ENCODE measurements around the gene IRF2BP1. TPM values are rescaled to one million over a fixed set of nuclear protein-coding genes. Genes with fewer than 3 reads are reported as not detected.

IRF2BP1 gene
- total and polyA plus RNA-seq, 8 donors: 11.5 to 75.9 (median 13.4) TPM; not detected in 1

- intact Hi-C loops (cut with DNase I; ENCODE audit: low total_unique reads): no loop called here
- peaks cover 0 to 30% (median 0%) of the 10 kb centered on the region in 3 donors for H3K27me3 ChIP-seq
- TF ChIP-seq POLR2AphosphoS5 (IDR thresholded peaks at IDR 0.05) (no peak), EP300 (IDR thresholded peaks at IDR 0.05) (no peak), POLR2A (IDR thresholded peaks at IDR 0.05) (no peak), CTCF (IDR thresholded peaks at IDR 0.05) (no peak)
- no peaks in the 10 kb centered on the region for H3K9me3 ChIP-seq
- peak overlapping the region; percentile 90 to 96 (median 93) for H3K27ac ChIP-seq
- 41 to 73% (median 58%) methylated on average over 2 of the region's 2 CpGs for WGBS, 5 donors
- peaks cover 0 to 11% (median 10%) of the 10 kb centered on the region in 4 donors for H3K36me3 ChIP-seq
- H3K4me1 ChIP-seq: peaks cover 80 to 99% (median 93%) of the 10 kb centered on the region in 4 donors
- H3K4me3 ChIP-seq: no peak overlapping the region
- no peak for DNase-seq
Measured at GRCh38 chr19:45879971-45880370, 6.0 kb downstream of the IRF2BP1 start.

- Histone ChIP-seq H3K36me3 (peaks cover 0 to 4% (median 3%) of the 10 kb centered on the region in 4 donors), H3K27me3 (peaks cover 0 to 30% (median 0%) of the 10 kb centered on the region in 3 donors), H3K27ac (peak overlapping the region; percentile 90 to 96 (median 93)), H3K4me3 (peak overlapping the region in 1 of 4 donors; percentile 0), H3K9me3 (no peaks in the 10 kb centered on the region), H3K4me1 (peaks cover 74 to 99% (median 91%) of the 10 kb centered on the region in 4 donors)
- 28 to 53% (median 41%) methylated on average over 7 to 8 of the region's 8 CpGs for WGBS, 5 donors
- TF ChIP-seq POLR2AphosphoS5 (IDR thresholded peaks at IDR 0.05) (no peak), CTCF (IDR thresholded peaks at IDR 0.05) (no peak)
- peak; percentile 47 to 71 for DNase-seq
- intact Hi-C loops (cut with DNase I; ENCODE audit: low total_unique reads): no loop called here
Measured at GRCh38 chr19:45879055-45879454, 6.9 kb downstream of the IRF2BP1 start.

GRCh38 chr19:45878043-45878794 is 7.7 kb downstream of the IRF2BP1 start:
- Histone ChIP-seq H3K4me1 (peaks cover 74 to 99% (median 91%) of the 10 kb centered on the region in 4 donors), H3K36me3 (no peaks in the 10 kb centered on the region), H3K27me3 (peaks cover 0 to 30% (median 0%) of the 10 kb centered on the region in 3 donors), H3K9me3 (no peaks in the 10 kb centered on the region), H3K4me3 (peak overlapping the region in 1 of 4 donors; percentile 0), H3K27ac (peak overlapping the region; percentile 90 to 96 (median 93))
- peak; percentile 84 to 93 for DNase-seq
- 33 to 48% (median 42%) methylated on average over 11 of the region's 11 CpGs for WGBS, 5 donors
- intact Hi-C loops (cut with DNase I; ENCODE audit: low total_unique reads): no loop called here
- TF ChIP-seq POLR2A (IDR thresholded peaks at IDR 0.05) (no peak), EP300 (IDR thresholded peaks at IDR 0.05) (no peak), CTCF (IDR thresholded peaks at IDR 0.05) (no peak), POLR2AphosphoS5 (IDR thresholded peaks at IDR 0.05) (peak in 2 of 3 donors; percentile 56 to 79)

GRCh38 chr19:45876411-45877197 is 9.3 kb downstream of the IRF2BP1 start:
- 3 to 11% (median 6%) methylated on average over 27 to 41 of the region's 41 CpGs for WGBS, 5 donors
- intact Hi-C loops (cut with DNase I; ENCODE audit: low total_unique reads): no loop called here
- Histone ChIP-seq H3K9me3 (no peaks in the 10 kb centered on the region), H3K27me3 (peaks cover 0 to 30% (median 0%) of the 10 kb centered on the region in 3 donors), H3K4me3 (peak overlapping the region in 3 of 4 donors; percentile 19 to 29 (median 28)), H3K4me1 (peaks cover 67 to 99% (median 88%) of the 10 kb centered on the region in 4 donors), H3K27ac (peak overlapping the region; percentile 90 to 96 (median 93)), H3K36me3 (peaks cover 0 to 13% (median 6%) of the 10 kb centered on the region in 4 donors)
- DNase-seq: peak; percentile 82 to 90
- TF ChIP-seq CTCF (IDR thresholded peaks at IDR 0.05) (no peak), POLR2AphosphoS5 (IDR thresholded peaks at IDR 0.05) (peak in 2 of 3 donors; percentile 46 to 64)
